H1 (cell line): Measurements from ENCODE around the gene TMEM107.

Source experiments
- BACH1 ChIP-seq: IDR thresholded peaks from 2 replicates; pipeline ENCODE4 v1.6.1; 2012; ENCODE audit warnings: low read length, improper control_type of control experiment
- CEBPB ChIP-seq: IDR thresholded peaks from 2 replicates; pipeline ENCODE4 v1.6.1; 2012; ENCODE audit warnings: low read depth, low read length
- CREB1 ChIP-seq: IDR thresholded peaks from 2 replicates; pipeline ENCODE4 v1.6.1; 2012; ENCODE audit warnings: inconsistent platforms
- EP300 ChIP-seq, 2 experiments: IDR thresholded peaks; 1 replicate in 1 of 2; 2 replicates in 1 of 2; pipeline ENCODE4 v1.6.1; 2011 to 2012; ENCODE audit warnings: low read depth in 2 of 2, low read length in 2 of 2, mild to moderate bottlenecking in 2 of 2, borderline replicate concordance in 1 of 2, inconsistent platforms in 1 of 2, moderate library complexity in 1 of 2
- GABPA ChIP-seq: IDR thresholded peaks from 2 replicates; pipeline ENCODE4 v1.6.1; 2011; ENCODE audit warnings: mild to moderate bottlenecking, low read length, moderate library complexity, borderline replicate concordance; ENCODE audit not compliant: insufficient read depth
- GTF2F1 ChIP-seq: IDR thresholded peaks from 2 replicates; pipeline ENCODE4 v1.6.1; 2012; ENCODE audit warnings: low read depth, low read length, improper control_type of control experiment, borderline replicate concordance
- HDAC2 ChIP-seq, 2 experiments: fragments of 300-600 bp in 1 of 2; sonication (generic) in 1 of 2; IDR thresholded peaks; 2 replicates each; pipeline ENCODE4 v1.6.1; 2011 to 2012; ENCODE audit warnings: low read depth in 2 of 2, low read length in 2 of 2, mild to moderate bottlenecking in 2 of 2, moderate library complexity in 2 of 2, borderline replicate concordance in 1 of 2, inconsistent platforms in 1 of 2
- JUND ChIP-seq: IDR thresholded peaks from 2 replicates; pipeline ENCODE4 v1.6.1; 2011; ENCODE audit warnings: mild to moderate bottlenecking, improper control_type of control experiment, low read length
- TAF1 ChIP-seq: IDR thresholded peaks from 2 replicates; pipeline ENCODE4 v1.6.1; 2011; ENCODE audit warnings: mild to moderate bottlenecking, low read depth, low read length
- TBP ChIP-seq: IDR thresholded peaks from 2 replicates; pipeline ENCODE4 v1.6.1; 2011; ENCODE audit warnings: low read depth, low read length, improper control_type of control experiment
- TEAD4 ChIP-seq: IDR thresholded peaks from 2 replicates; pipeline ENCODE4 v1.6.1; 2012; ENCODE audit warnings: low read depth, low read length, inconsistent platforms, mixed read lengths
- TF ChIP-seq, protein P1 (sequence below), 3 experiments: IDR thresholded peaks; 1 replicate in 2 of 3; 2 replicates in 1 of 3; pipeline versions ENCODE4 v1.5.1 to v1.6.1; 2011; ENCODE audit warnings: low read length in 3 of 3, mild to moderate bottlenecking in 3 of 3, inconsistent platforms in 2 of 3, low read depth in 1 of 3, moderate library complexity in 1 of 3; ENCODE audit not compliant: insufficient read depth in 1 of 3; ENCODE audit errors: control extremely low read depth in 1 of 3

DNA sequence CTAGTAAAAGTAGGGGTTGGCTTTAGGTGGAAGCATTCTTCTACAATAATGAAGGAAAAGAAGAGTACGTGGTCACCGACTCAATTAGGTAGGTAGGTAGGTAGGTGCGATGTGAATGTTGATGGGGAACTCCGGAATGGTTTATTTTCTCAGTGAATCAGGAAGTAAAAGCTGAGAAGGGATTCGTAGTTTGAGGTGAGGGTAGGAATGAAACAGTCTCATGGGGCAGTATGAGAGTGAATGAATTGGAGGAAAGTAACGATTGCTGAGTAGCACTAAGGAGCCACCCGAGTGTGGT is 37.9 kb downstream of the TMEM107 start:
- TF ChIP-seq TAF1: no peak
- TF ChIP-seq CEBPB: no peak
- TF ChIP-seq CREB1: no peak
- no peak for TF ChIP-seq JUND
- TF ChIP-seq TBP: no peak
- no peak for TF ChIP-seq GABPA
- no peak for TF ChIP-seq EP300 (IDR thresholded peaks at IDR 0.05; ENCODE audit: borderline replicate concordance in 1 of 2, low read depth in 2 of 2, low read length in 2 of 2)
- no peak for TF ChIP-seq HDAC2 (IDR thresholded peaks at IDR 0.05; ENCODE audit: borderline replicate concordance in 1 of 2, low read depth in 2 of 2, low read length in 2 of 2)
- TF ChIP-seq, protein P1, sequence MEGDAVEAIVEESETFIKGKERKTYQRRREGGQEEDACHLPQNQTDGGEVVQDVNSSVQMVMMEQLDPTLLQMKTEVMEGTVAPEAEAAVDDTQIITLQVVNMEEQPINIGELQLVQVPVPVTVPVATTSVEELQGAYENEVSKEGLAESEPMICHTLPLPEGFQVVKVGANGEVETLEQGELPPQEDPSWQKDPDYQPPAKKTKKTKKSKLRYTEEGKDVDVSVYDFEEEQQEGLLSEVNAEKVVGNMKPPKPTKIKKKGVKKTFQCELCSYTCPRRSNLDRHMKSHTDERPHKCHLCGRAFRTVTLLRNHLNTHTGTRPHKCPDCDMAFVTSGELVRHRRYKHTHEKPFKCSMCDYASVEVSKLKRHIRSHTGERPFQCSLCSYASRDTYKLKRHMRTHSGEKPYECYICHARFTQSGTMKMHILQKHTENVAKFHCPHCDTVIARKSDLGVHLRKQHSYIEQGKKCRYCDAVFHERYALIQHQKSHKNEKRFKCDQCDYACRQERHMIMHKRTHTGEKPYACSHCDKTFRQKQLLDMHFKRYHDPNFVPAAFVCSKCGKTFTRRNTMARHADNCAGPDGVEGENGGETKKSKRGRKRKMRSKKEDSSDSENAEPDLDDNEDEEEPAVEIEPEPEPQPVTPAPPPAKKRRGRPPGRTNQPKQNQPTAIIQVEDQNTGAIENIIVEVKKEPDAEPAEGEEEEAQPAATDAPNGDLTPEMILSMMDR (IDR thresholded peaks at IDR 0.05; ENCODE audit: control extremely low read depth in 1 of 3, insufficient read depth in 1 of 3, low read depth in 1 of 3, low read length in 3 of 3): no peak
- TF ChIP-seq TEAD4: no peak
- no peak for TF ChIP-seq GTF2F1
- TF ChIP-seq BACH1: no peak
